Breast epithelium (tissue), 4 donors: ENCODE results near the gene BARX2. TPM values are rescaled to one million over a fixed set of nuclear protein-coding genes. Genes with fewer than 3 reads are reported as not detected.
"Not testable (repeated sequence)": the region's sequence is repeated elsewhere in the genome, so short reads cannot be mapped to it uniquely, and the experiment has no call there.

Experiments
- DNase-seq, 2 donors: peaks; one replicate each; pipeline ENCODE4 v3.0.0-alpha.2; 2019; ENCODE audit warnings: low spot score in 2 of 2
- H3K27ac ChIP-seq, 2 donors: fragments of 200-600 bp; sonication (generic) in 1 of 2; one replicate each; pipeline ENCODE4 v1.5.1; 2016 to 2019; ENCODE audit warnings: mild to moderate bottlenecking in 1 of 2
- H3K27me3 ChIP-seq, 2 donors: fragments of 200-600 bp; sonication (generic) in 1 of 2; one replicate each; pipeline versions ENCODE4 v1.5.1 to v1.6.0; 2017 to 2019; ENCODE audit warnings: control low read depth in 1 of 2, mild to moderate bottlenecking in 1 of 2
- H3K36me3 ChIP-seq: fragments of 200-600 bp; one replicate; pipeline ENCODE4 v1.5.1; 2019
- H3K4me1 ChIP-seq, 2 donors: fragments of 200-600 bp; sonication (generic); one replicate each; pipeline ENCODE4 v1.5.1; 2016 to 2019; ENCODE audit warnings: control low read depth in 1 of 2
- H3K4me3 ChIP-seq, 3 donors: fragments of 200-600 bp; sonication (generic); 1 replicate in 2 of 3; 2 replicates in 1 of 3; pipeline ENCODE4 v1.5.1; 2016 to 2019; ENCODE audit warnings: mild to moderate bottlenecking in 3 of 3, moderate library complexity in 2 of 3
- H3K9me3 ChIP-seq, 2 donors: fragments of 200-600 bp; sonication (generic) in 1 of 2; one replicate each; pipeline ENCODE4 v1.5.1; 2016 to 2019; ENCODE audit warnings: control low read depth in 1 of 2
- CTCF ChIP-seq, 3 donors: fragments of 450-650 bp; IDR thresholded peaks; one replicate each; pipeline ENCODE4 v1.5.1; 2016 to 2017; ENCODE audit warnings: antibody characterized with exemption in 3 of 3, mild to moderate bottlenecking in 3 of 3, moderate library complexity in 3 of 3
- POLR2A ChIP-seq: fragments of 450-650 bp; IDR thresholded peaks from one replicate; pipeline ENCODE4 v1.6.1; 2016; ENCODE audit warnings: antibody characterized with exemption, mild to moderate bottlenecking, moderate library complexity
- POLR2AphosphoS5 ChIP-seq, 3 donors: sonication (generic); formaldehyde crosslinking; IDR thresholded peaks; one replicate each; pipeline ENCODE4 v1.6.1; 2017; ENCODE audit warnings: antibody characterized with exemption in 3 of 3
- intact Hi-C: fragments of 100-400 bp; cut with DNase I; formaldehyde crosslinking; loops from one replicate; pipeline ENCODE4 v1.15.1; 2023; ENCODE audit warnings: low total_unique reads
- total RNA-seq, 3 donors: library from RNA; depleted of rRNA; stranded (reverse); fragments of >200 nt; gene quantifications; one replicate each; pipeline ENCODE4 v1.1.0, GENCODE V29; 2016

The BARX2 gene
- total RNA-seq, 3 donors from 2014 or later = 8.2 to 19.5 TPM; not detected in 1

- H3K36me3 ChIP-seq = no peaks in the 10 kb centered on the region
- no peaks in the 10 kb centered on the region for H3K27me3 ChIP-seq
- H3K4me1 ChIP-seq = no peaks in the 10 kb centered on the region
- no peaks in the 10 kb centered on the region for H3K9me3 ChIP-seq
- H3K27ac ChIP-seq = no peak overlapping the region
- no peak overlapping the region for H3K4me3 ChIP-seq
- DNase-seq = peak; percentile 73 to 88
- TF ChIP-seq CTCF (IDR thresholded peaks at IDR 0.05) (peak; percentile 66 to 90 (median 87)), POLR2A (no peak)
- intact Hi-C loops = no loop called here
These were observed 43.8 kb upstream of the BARX2 start for GRCh38 chr11:129331871-129332274.

- Histone ChIP-seq H3K27ac (no peak overlapping the region), H3K4me1 (no peaks in the 10 kb centered on the region), H3K27me3 (no peaks in the 10 kb centered on the region), H3K36me3 (no peaks in the 10 kb centered on the region), H3K4me3 (no peak overlapping the region), H3K9me3 (no peaks in the 10 kb centered on the region)
- TF ChIP-seq POLR2A (no peak), CTCF (IDR thresholded peaks at IDR 0.05) (no peak), POLR2AphosphoS5 (IDR thresholded peaks at IDR 0.05) (no peak)
- intact Hi-C loops = no loop called here
- DNase-seq = no peak
These were observed 41.8 kb upstream of the BARX2 start for GRCh38 chr11:129333873-129334272.

- intact Hi-C loops, H3K36me3 ChIP-seq, H3K4me1 ChIP-seq, DNase-seq, H3K9me3 ChIP-seq, H3K27ac ChIP-seq, H3K27me3 ChIP-seq, H3K4me3 ChIP-seq: not testable (repeated sequence)
These were observed 31.2 kb upstream of the BARX2 start for GRCh38 chr11:129344301-129344940.

- H3K4me3 ChIP-seq = no peak overlapping the region
- H3K9me3 ChIP-seq = peaks cover 0 to 3% of the 10 kb centered on the region in 2 donors
- no peak for TF ChIP-seq CTCF (IDR thresholded peaks at IDR 0.05)
- no peak for TF ChIP-seq POLR2AphosphoS5 (IDR thresholded peaks at IDR 0.05)
- intact Hi-C loops = no loop called here
- H3K4me1 ChIP-seq = no peaks in the 10 kb centered on the region
- no peak for DNase-seq
- H3K27me3 ChIP-seq = no peaks in the 10 kb centered on the region
- no peaks in the 10 kb centered on the region for H3K36me3 ChIP-seq
- no peak overlapping the region for H3K27ac ChIP-seq
These were observed 28.7 kb upstream of the BARX2 start for GRCh38 chr11:129346916-129347315.

GRCh38 chr11:129348813-129349212, 26.8 kb upstream of the BARX2 start:
- TF ChIP-seq POLR2A (no peak), CTCF (IDR thresholded peaks at IDR 0.05) (no peak), POLR2AphosphoS5 (IDR thresholded peaks at IDR 0.05) (no peak)
- no peaks in the 10 kb centered on the region for H3K27me3 ChIP-seq
- no peak for DNase-seq
- intact Hi-C loops = no loop called here
- no peaks in the 10 kb centered on the region for H3K4me1 ChIP-seq
- H3K27ac ChIP-seq = no peak overlapping the region
- H3K4me3 ChIP-seq = no peak overlapping the region
- H3K36me3 ChIP-seq = no peaks in the 10 kb centered on the region
- peaks cover 0 to 3% of the 10 kb centered on the region in 2 donors for H3K9me3 ChIP-seq

- DNase-seq = no peak
- no peaks in the 10 kb centered on the region for H3K27me3 ChIP-seq
- intact Hi-C loops = no loop called here
- H3K9me3 ChIP-seq = no peaks in the 10 kb centered on the region
- H3K27ac ChIP-seq = no peak overlapping the region
- no peak for TF ChIP-seq POLR2A
- no peak for TF ChIP-seq CTCF (IDR thresholded peaks at IDR 0.05)
- TF ChIP-seq POLR2AphosphoS5 (IDR thresholded peaks at IDR 0.05) = no peak
- no peak overlapping the region for H3K4me3 ChIP-seq
- no peaks in the 10 kb centered on the region for H3K4me1 ChIP-seq
- H3K36me3 ChIP-seq = no peaks in the 10 kb centered on the region
These were observed 23.0 kb upstream of the BARX2 start for GRCh38 chr11:129352676-129353075.
